ENCODE measurements around the gene TMEM161A. TPM values are rescaled to one million over a fixed set of nuclear protein-coding genes. Genes with fewer than 3 reads are reported as not detected.
A peak's percentile ranks its signal among the peaks of the same experiment; 100 is the strongest.

The TMEM161A gene
- total RNA-seq, 1 experiment from 2014 or later = 46.0 TPM

DNA sequence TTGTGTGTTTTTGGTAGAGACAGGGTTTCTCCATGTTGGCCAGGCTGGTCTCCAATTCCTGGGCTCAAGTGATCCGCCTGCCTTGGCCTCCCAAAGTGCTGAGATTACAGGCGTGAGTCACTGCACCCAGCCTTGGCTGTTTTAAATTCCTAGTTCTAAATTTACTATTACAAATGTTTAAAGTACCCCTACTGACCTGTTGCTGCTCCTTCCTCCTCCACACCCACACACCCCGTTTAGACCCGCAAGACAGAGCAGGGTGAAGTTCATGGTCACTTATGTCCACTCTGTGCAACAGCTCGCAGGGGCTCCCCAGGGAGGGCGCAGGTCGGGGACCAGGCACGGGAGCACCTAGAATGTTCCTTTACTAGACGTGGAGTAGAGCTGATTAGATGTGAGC lies 28.7 kb downstream of the TMEM161A start:
- POLR2A ChIA-PET = no interaction called here
- peaks cover 40% of the 10 kb centered on the region for H3K27me3 Mint-ChIP-seq (ENCODE audit: low read depth)
- TF ChIP-seq, protein P1, sequence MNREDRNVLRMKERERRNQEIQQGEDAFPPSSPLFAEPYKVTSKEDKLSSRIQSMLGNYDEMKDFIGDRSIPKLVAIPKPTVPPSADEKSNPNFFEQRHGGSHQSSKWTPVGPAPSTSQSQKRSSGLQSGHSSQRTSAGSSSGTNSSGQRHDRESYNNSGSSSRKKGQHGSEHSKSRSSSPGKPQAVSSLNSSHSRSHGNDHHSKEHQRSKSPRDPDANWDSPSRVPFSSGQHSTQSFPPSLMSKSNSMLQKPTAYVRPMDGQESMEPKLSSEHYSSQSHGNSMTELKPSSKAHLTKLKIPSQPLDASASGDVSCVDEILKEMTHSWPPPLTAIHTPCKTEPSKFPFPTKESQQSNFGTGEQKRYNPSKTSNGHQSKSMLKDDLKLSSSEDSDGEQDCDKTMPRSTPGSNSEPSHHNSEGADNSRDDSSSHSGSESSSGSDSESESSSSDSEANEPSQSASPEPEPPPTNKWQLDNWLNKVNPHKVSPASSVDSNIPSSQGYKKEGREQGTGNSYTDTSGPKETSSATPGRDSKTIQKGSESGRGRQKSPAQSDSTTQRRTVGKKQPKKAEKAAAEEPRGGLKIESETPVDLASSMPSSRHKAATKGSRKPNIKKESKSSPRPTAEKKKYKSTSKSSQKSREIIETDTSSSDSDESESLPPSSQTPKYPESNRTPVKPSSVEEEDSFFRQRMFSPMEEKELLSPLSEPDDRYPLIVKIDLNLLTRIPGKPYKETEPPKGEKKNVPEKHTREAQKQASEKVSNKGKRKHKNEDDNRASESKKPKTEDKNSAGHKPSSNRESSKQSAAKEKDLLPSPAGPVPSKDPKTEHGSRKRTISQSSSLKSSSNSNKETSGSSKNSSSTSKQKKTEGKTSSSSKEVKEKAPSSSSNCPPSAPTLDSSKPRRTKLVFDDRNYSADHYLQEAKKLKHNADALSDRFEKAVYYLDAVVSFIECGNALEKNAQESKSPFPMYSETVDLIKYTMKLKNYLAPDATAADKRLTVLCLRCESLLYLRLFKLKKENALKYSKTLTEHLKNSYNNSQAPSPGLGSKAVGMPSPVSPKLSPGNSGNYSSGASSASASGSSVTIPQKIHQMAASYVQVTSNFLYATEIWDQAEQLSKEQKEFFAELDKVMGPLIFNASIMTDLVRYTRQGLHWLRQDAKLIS (CRISPR knock-in tag; IDR thresholded peaks at IDR 0.05; ENCODE audit: borderline replicate concordance) = no peak
- TF ChIP-seq, protein P2, sequence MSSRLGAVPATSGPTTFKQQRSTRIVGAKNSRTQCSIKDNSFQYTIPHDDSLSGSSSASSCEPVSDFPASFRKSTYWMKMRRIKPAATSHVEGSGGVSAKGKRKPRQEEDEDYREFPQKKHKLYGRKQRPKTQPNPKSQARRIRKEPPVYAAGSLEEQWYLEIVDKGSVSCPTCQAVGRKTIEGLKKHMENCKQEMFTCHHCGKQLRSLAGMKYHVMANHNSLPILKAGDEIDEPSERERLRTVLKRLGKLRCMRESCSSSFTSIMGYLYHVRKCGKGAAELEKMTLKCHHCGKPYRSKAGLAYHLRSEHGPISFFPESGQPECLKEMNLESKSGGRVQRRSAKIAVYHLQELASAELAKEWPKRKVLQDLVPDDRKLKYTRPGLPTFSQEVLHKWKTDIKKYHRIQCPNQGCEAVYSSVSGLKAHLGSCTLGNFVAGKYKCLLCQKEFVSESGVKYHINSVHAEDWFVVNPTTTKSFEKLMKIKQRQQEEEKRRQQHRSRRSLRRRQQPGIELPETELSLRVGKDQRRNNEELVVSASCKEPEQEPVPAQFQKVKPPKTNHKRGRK (CRISPR knock-in tag; IDR thresholded peaks at IDR 0.05; ENCODE audit: borderline replicate concordance) = no peak
- TF ChIP-seq, protein P3, sequence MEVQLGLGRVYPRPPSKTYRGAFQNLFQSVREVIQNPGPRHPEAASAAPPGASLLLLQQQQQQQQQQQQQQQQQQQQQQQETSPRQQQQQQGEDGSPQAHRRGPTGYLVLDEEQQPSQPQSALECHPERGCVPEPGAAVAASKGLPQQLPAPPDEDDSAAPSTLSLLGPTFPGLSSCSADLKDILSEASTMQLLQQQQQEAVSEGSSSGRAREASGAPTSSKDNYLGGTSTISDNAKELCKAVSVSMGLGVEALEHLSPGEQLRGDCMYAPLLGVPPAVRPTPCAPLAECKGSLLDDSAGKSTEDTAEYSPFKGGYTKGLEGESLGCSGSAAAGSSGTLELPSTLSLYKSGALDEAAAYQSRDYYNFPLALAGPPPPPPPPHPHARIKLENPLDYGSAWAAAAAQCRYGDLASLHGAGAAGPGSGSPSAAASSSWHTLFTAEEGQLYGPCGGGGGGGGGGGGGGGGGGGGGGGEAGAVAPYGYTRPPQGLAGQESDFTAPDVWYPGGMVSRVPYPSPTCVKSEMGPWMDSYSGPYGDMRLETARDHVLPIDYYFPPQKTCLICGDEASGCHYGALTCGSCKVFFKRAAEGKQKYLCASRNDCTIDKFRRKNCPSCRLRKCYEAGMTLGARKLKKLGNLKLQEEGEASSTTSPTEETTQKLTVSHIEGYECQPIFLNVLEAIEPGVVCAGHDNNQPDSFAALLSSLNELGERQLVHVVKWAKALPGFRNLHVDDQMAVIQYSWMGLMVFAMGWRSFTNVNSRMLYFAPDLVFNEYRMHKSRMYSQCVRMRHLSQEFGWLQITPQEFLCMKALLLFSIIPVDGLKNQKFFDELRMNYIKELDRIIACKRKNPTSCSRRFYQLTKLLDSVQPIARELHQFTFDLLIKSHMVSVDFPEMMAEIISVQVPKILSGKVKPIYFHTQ (CRISPR knock-in tag; IDR thresholded peaks at IDR 0.05) = no peak
- TF ChIP-seq ZBTB21 (CRISPR knock-in tag; IDR thresholded peaks at IDR 0.05; ENCODE audit: borderline replicate concordance) (no peak), MXD4 (CRISPR knock-in tag; IDR thresholded peaks at IDR 0.05; ENCODE audit: borderline replicate concordance) (no peak), GRHL2 (CRISPR knock-in tag; IDR thresholded peaks at IDR 0.05; ENCODE audit: insufficient replicate concordance, severe bottlenecking) (no peak), EMX1 (CRISPR knock-in tag; IDR thresholded peaks at IDR 0.05) (no peak)
- TF ChIP-seq, protein P4, sequence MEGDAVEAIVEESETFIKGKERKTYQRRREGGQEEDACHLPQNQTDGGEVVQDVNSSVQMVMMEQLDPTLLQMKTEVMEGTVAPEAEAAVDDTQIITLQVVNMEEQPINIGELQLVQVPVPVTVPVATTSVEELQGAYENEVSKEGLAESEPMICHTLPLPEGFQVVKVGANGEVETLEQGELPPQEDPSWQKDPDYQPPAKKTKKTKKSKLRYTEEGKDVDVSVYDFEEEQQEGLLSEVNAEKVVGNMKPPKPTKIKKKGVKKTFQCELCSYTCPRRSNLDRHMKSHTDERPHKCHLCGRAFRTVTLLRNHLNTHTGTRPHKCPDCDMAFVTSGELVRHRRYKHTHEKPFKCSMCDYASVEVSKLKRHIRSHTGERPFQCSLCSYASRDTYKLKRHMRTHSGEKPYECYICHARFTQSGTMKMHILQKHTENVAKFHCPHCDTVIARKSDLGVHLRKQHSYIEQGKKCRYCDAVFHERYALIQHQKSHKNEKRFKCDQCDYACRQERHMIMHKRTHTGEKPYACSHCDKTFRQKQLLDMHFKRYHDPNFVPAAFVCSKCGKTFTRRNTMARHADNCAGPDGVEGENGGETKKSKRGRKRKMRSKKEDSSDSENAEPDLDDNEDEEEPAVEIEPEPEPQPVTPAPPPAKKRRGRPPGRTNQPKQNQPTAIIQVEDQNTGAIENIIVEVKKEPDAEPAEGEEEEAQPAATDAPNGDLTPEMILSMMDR (IDR thresholded peaks at IDR 0.05) = no peak
- DNase-seq (ENCODE audit: low spot score) (no peak), ATAC-seq (no peak)
- no peak overlapping the region for H3K27ac Mint-ChIP-seq
- peaks cover 35% of the 10 kb centered on the region for H3K4me1 Mint-ChIP-seq
- no peaks in the 10 kb centered on the region for H3K9me3 Mint-ChIP-seq
- no peak overlapping the region; the same call in 1 of the 2 replicates for H3K4me3 Mint-ChIP-seq
- CTCF ChIA-PET = interaction anchor here (0.7 to 2.2 kb wide), 4 partner anchors 22 to 57 kb away, joined by 3 to 10 read pairs (median 4); no protein-coding TSS in a partner anchor
- H3K36me3 Mint-ChIP-seq = no peaks in the 10 kb centered on the region

DNA sequence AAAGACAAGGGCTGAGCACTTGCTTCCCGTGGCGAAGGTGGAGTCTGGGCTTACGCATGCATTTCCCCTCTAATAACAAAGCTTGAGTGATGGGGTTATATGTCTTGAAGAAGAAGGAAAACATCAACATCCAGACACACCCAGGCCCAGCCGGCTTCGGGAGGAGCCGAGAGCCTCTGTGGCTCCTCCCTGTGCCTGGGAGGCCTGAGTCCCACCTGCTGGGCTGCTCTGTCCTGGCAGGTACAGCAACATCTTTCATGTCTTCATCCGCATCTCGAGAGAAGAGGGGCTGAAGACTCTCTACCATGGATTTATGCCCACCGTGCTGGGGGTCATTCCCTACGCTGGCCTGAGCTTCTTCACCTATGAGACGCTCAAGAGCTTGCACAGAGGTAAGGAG lies 30.6 kb downstream of the TMEM161A start:
- Mint-ChIP-seq H3K9me3 (no peaks in the 10 kb centered on the region), H3K27me3 (ENCODE audit: low read depth) (peaks cover 34% of the 10 kb centered on the region), H3K4me3 (no peak overlapping the region), H3K36me3 (no peaks in the 10 kb centered on the region), H3K4me1 (peaks cover 29% of the 10 kb centered on the region), H3K27ac (no peak overlapping the region; the same call in 1 of the 2 replicates)
- ATAC-seq = no peak
- POLR2A ChIA-PET = no interaction called here
- peak; percentile 50 for DNase-seq (ENCODE audit: low spot score)
- CTCF ChIA-PET = interaction anchor here (0.6 to 1.2 kb wide), 3 partner anchors 10 to 112 kb away, joined by 3 to 4 read pairs (median 3); no protein-coding TSS in a partner anchor
- TF ChIP-seq, protein P5, sequence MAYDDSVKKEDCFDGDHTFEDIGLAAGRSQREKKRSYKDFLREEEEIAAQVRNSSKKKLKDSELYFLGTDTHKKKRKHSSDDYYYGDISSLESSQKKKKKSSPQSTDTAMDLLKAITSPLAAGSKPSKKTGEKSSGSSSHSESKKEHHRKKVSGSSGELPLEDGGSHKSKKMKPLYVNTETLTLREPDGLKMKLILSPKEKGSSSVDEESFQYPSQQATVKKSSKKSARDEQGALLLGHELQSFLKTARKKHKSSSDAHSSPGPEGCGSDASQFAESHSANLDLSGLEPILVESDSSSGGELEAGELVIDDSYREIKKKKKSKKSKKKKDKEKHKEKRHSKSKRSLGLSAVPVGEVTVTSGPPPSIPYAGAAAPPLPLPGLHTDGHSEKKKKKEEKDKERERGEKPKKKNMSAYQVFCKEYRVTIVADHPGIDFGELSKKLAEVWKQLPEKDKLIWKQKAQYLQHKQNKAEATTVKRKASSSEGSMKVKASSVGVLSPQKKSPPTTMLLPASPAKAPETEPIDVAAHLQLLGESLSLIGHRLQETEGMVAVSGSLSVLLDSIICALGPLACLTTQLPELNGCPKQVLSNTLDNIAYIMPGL (CRISPR knock-in tag; IDR thresholded peaks at IDR 0.05) = no peak
- TF ChIP-seq ZNF219 (CRISPR knock-in tag; IDR thresholded peaks at IDR 0.05; ENCODE audit: borderline replicate concordance) (no peak), ZNF317 (CRISPR knock-in tag; IDR thresholded peaks at IDR 0.05; ENCODE audit: borderline replicate concordance, low read depth) (no peak), ZNF396 (CRISPR knock-in tag; IDR thresholded peaks at IDR 0.05; ENCODE audit: borderline replicate concordance) (no peak)
- TF ChIP-seq, protein P6, sequence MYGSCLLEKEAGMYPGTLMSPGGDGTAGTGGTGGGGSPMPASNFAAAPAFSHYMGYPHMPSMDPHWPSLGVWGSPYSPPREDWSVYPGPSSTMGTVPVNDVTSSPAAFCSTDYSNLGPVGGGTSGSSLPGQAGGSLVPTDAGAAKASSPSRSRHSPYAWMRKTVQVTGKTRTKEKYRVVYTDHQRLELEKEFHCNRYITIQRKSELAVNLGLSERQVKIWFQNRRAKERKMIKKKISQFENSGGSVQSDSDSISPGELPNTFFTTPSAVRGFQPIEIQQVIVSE (CRISPR knock-in tag; IDR thresholded peaks at IDR 0.05; ENCODE audit: borderline replicate concordance) = no peak
- TF ChIP-seq, protein P7, sequence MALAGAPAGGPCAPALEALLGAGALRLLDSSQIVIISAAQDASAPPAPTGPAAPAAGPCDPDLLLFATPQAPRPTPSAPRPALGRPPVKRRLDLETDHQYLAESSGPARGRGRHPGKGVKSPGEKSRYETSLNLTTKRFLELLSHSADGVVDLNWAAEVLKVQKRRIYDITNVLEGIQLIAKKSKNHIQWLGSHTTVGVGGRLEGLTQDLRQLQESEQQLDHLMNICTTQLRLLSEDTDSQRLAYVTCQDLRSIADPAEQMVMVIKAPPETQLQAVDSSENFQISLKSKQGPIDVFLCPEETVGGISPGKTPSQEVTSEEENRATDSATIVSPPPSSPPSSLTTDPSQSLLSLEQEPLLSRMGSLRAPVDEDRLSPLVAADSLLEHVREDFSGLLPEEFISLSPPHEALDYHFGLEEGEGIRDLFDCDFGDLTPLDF (CRISPR knock-in tag; IDR thresholded peaks at IDR 0.05) = no peak
- TF ChIP-seq, protein P1 (CRISPR knock-in tag; IDR thresholded peaks at IDR 0.05; ENCODE audit: borderline replicate concordance) = no peak
